DLD1 (cell line): Measurements from ENCODE around the gene ERC1.

Experiments
- in situ Hi-C: cut with HindIII; loops from 2 replicates; pipeline ENCODE4 v1.10.0; 2017; ENCODE audit warnings: low sequenced_read_pairs

Gene ERC1

GRCh38 chr12:1279050-1279449 is 288.0 kb downstream of the ERC1 start:
- in situ Hi-C loops = no loop called here

GRCh38 chr12:1280059-1280458 is 289.0 kb downstream of the ERC1 start:
- in situ Hi-C loops = no loop called here

- in situ Hi-C loops = no loop called here
Observed at GRCh38 chr12:1281683-1282366, 290.8 kb downstream of the ERC1 start.

- in situ Hi-C loops = no loop called here
Observed at GRCh38 chr12:1282670-1283315, 291.8 kb downstream of the ERC1 start.

- in situ Hi-C loops = no loop called here
Observed at GRCh38 chr12:1283316-1283715, 292.3 kb downstream of the ERC1 start.

GRCh38 chr12:1284611-1285010 is 293.6 kb downstream of the ERC1 start:
- in situ Hi-C loops = no loop called here

- in situ Hi-C loops = no loop called here
Observed at GRCh38 chr12:1287446-1287975, 296.5 kb downstream of the ERC1 start.

- in situ Hi-C loops = no loop called here
Observed at GRCh38 chr12:1288333-1288732, 297.3 kb downstream of the ERC1 start.

- in situ Hi-C loops = no loop called here
Observed at GRCh38 chr12:1289371-1290155, 298.5 kb downstream of the ERC1 start.

GRCh38 chr12:1290716-1291115 is 299.7 kb downstream of the ERC1 start:
- in situ Hi-C loops = no loop called here

- in situ Hi-C loops = no loop called here
Observed at GRCh38 chr12:1291601-1292332, 300.7 kb downstream of the ERC1 start.

GRCh38 chr12:1293901-1294300 is 302.9 kb downstream of the ERC1 start:
- in situ Hi-C loops = no loop called here

- in situ Hi-C loops = no loop called here
Observed at GRCh38 chr12:1297206-1297605, 306.2 kb downstream of the ERC1 start.

GRCh38 chr12:1297639-1298175 is 306.7 kb downstream of the ERC1 start:
- in situ Hi-C loops = no loop called here

- in situ Hi-C loops = no loop called here
Observed at GRCh38 chr12:1300460-1300859, 309.4 kb downstream of the ERC1 start.

GRCh38 chr12:1302201-1302870 is 311.3 kb downstream of the ERC1 start:
- in situ Hi-C loops = no loop called here

- in situ Hi-C loops = no loop called here
Observed at GRCh38 chr12:1305063-1305434, 314.0 kb downstream of the ERC1 start.

GRCh38 chr12:1305791-1306500 is 314.9 kb downstream of the ERC1 start:
- in situ Hi-C loops = no loop called here

GRCh38 chr12:1306817-1307216 is 315.8 kb downstream of the ERC1 start:
- in situ Hi-C loops = no loop called here

- in situ Hi-C loops = no loop called here
Observed at GRCh38 chr12:1307796-1308195, 316.8 kb downstream of the ERC1 start.
